HG02610 (cell line): ENCODE results near the gene USP12.
"Not testable (repeated sequence)": the region's sequence is repeated elsewhere in the genome, so short reads cannot be mapped to it uniquely, and the experiment has no call there.

ENCODE experiments used
- ATAC-seq: cut with Tn5 transposase; IDR thresholded peaks from one replicate; pipeline ENCODE4 v1.9.1; 2021; ENCODE audit warnings: mild to moderate bottlenecking, moderate library complexity; ENCODE audit not compliant: unreplicated experiment

The USP12 gene, protein sequence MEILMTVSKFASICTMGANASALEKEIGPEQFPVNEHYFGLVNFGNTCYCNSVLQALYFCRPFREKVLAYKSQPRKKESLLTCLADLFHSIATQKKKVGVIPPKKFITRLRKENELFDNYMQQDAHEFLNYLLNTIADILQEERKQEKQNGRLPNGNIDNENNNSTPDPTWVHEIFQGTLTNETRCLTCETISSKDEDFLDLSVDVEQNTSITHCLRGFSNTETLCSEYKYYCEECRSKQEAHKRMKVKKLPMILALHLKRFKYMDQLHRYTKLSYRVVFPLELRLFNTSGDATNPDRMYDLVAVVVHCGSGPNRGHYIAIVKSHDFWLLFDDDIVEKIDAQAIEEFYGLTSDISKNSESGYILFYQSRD

DNA sequence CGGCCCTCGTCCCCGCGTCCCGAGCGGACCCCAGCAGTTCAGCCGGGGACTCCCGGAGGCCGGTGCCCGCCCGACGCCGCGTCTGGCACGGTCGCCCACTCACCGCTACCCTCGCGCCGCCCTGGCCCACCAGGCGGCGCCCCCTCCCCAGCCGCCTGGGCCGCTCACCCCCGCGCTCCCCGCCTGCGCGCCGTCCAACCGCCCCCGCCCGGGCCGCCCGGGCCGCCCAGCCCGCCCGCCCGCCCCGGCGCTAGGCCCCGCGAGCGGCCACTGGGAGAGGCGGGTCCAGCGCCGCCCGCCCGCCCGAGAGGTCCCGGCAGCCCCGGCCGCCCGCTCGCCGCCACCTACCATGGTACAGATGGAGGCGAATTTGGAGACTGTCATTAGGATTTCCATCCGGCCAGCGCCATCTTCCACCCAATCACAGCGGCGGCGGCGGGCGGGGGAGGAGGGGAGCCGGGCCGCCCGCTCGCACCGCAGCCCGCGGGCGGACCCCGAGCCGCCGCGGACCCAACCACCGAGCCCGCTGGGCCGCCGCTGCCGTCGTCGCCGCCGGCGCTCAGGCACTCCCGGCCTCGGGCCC lies at the start of gene USP12:
USP12 (minus strand) TSS at position 568 of the 583 bp plus-strand sequence; CDS start at position 396, 172 bp downstream.
- ATAC-seq = peak; percentile 18

DNA sequence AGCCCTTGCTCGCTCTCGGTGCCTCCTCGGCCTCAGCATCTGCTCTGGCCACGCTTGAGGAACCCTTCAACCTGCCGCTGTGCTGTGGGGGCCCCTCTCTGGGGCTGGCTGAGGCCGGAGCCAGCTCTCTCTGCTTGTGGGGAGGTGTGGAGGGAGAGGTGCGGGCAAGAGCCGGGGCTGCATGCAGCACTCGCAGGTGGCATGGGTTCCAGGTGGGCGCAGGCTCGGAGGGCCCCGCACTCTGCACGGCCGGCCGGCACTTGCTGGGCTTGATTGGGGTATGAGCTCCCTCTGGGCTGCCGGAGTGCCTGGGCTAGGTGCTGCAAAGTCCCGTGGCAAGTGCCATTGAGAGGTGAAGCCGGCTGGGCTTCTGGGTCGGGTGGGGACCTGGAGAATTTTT lies 48.0 kb upstream of the USP12 start:
- ATAC-seq = no peak

DNA sequence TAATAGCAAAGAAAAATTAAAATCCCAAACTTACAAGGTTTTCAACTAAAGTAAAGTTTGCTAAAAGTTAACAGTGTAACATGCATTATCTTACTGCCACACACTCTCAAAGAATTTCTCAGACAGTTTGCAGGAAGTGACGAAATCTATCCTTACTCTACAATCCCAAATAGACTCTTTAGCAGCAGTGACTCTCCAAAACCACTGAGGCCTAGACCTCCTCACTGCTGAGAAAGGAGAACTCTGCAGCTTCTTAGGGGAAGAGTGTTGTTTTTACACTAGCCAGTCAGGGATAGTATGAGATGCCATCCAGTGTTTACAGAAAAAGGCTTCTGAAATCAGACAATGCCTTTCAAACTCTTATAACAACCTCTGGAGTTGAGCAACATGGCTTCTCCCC lies 47.2 kb upstream of the USP12 start:
- ATAC-seq = not testable (repeated sequence)

DNA sequence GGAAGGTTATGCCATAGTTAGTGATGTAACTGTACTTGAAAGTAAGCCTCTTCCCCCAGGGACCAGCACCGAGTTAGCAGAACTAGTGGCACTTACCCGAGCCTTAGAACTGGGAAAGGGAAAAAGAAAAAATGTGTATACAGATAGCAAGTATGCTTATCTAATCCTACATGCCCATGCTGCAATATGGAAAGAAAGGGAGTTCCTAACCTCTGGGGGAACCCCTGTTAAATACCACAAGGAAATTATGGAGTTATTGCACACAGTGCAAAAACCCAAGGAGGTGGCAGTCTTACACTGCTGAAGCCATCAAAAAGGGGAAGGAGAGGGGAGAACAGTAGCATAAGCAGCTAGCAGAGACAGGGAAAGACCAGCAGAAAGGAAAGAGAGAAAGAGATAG lies 46.2 kb upstream of the USP12 start:
- ATAC-seq = not testable (repeated sequence)

DNA sequence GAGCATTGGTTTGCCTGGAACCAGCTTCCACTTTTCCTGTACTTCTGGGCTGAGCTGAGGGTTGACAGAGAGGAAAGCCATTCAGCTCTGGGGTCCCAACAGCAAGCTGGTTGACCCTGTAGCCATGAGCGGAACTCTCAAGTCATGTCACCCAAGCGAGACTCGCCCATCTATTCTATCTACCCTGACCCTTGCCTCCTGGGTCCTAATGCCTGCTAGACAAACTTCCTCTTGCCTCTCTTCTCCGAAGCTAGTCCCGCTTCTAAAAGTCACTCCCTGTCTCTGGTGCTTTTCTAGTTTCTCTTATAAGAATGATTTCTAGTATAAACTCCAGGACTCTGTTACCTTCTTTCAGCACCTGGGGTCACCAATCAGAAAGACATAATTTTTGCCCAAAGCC lies 41.8 kb upstream of the USP12 start:
- not testable (repeated sequence) for ATAC-seq

DNA sequence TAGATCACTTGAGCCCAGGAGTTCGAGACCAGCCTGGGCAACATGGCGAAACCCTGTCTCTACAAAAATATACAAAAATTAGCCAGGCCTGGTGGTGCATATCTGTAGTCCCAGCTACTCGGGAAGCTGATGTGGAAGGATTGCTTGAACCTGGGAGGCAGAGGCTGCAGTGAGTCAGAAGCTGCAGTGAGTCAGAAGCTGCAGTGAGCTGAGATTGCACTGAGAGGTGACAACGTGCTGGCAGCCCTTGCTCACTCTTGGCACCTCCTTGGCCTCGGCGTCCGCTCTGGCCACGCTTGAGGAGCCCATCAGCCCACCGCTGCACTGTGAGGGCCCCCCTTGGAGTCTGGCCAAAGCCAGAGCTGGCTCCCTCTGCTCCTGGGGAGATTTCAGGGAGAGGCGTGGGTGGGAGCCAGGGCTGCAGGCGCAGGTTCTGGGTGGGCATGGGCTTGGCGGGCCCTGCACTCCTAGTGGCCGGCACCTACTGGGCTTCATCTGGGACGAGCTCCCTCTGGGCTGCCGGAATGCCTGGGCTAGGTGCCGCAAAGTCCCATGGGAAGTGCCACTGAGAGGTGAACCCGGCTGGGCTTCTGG lies 40.3 kb upstream of the USP12 start:
- ATAC-seq = no peak

DNA sequence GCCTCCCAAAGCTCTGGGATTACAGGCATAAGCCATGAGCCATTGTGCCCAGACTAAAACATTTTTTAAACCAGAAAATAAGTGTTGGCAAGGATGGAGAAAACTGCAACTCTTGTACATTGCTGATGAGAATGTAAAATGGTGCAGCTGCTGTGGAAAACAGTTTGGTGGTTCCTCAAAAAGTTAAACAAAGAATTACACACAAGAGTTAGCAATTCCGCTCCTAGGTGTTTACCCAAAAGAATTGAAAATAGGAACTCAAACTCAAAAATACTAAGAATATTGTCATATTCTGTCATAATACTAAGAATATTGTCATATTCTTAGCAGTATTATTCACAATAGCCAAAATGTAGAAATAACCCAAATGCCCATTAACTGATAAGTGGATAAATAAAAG lies 39.7 kb upstream of the USP12 start:
- no peak for ATAC-seq

DNA sequence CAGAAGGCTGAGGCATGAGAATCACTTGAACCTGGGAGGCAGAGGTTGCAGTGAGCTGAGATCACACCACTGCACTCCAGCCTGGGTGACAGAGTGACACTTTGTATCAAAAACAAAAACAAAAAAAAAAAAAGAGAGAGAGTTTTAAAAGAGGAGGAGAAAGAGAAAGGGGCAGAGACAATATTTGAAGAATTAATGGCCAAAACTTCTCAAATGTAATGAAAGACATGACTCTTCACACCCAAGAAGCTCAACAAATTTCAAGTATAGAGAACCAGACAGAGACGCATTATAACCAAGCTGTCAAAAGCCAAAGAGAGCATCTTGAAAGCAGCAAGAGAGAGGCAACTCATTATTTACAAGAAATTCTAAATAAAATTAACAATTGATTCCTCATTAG lies 36.9 kb upstream of the USP12 start:
- no peak for ATAC-seq

DNA sequence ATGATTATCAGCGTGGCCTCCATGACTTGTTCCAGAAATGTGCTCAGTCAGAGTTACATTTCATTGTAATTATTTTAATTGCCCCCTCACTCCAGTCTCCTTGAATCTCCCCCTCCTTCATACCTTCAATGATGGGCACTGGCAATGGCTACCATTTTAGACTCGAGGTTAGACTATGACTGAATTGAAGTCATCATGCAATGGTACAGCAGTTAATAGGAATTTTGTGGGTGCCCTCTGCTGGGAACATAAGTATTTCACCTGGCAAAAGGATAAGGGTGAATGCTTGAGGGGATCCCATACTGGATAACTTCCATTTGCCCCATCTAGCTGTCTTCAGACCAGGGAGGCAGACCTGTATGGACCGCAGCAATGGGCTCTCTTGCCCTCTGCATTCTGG lies 32.2 kb upstream of the USP12 start:
- ATAC-seq = no peak

DNA sequence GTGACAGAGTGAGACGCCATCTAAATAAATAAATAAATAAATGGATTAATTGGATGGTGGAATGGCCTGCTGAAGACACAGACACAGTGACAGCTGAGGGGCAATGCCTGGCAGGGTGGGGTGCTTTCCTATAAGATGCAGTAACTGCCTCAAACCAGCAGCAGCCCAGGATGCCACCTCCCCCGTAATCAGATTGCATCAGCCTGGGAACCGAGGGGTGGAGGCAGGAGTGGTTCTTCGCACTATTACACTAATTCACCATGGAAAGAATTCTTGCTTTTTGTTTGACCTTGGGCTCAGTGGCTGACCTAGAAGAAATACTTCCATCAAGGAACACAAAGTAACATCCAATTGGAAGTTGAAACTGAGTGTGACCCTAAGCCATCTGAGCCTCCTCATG lies 31.6 kb upstream of the USP12 start:
- ATAC-seq = no peak

DNA sequence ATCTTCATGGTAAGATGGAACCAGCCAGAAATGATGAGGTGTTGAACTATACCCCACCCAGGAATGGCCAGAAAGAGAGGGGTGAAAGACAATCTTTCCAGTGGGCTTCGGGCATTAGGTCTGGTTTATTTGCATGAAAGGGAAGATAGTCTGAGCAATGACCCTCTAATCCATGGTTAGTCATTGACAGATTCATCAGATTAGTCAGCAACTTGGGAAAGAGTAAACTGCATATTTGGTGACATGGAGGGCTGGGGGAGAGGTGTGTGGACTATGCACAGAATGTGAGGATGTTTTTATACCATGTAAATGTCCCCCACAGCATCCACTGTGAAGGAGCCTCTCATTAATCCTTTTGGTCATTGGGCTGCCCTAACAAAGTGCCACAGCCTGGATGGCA lies 30.1 kb upstream of the USP12 start:
- ATAC-seq = no peak

DNA sequence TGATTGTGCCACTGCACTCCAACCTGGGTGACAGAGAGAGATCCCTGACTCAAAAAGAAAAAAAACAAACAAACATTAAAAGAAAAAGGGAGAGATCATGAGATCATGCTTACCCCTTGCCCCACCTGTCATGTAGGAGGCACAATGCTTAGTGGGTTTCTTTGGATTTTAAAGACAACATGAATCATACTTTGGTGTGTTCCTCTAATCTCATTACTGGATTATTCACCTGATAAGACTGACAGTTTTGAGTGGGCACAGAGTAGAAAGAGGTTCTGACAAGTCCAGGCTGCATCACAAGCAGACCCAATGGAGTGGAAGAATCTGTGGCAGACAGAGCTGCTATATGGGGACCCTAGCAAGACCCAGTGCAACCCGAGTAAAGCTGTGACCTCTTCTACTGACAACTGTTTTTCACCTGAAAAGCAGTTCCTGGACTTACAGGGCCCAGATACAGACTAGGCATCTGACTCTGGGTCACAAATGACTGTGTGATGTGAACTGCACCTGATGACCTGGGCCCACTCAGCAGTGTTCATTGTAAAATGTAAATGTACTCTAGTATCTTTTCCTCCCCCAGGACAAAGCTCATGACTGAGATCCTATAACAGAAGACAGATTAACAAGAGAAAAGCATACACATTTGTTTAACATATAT lies 28.9 kb upstream of the USP12 start:
- ATAC-seq = no peak

DNA sequence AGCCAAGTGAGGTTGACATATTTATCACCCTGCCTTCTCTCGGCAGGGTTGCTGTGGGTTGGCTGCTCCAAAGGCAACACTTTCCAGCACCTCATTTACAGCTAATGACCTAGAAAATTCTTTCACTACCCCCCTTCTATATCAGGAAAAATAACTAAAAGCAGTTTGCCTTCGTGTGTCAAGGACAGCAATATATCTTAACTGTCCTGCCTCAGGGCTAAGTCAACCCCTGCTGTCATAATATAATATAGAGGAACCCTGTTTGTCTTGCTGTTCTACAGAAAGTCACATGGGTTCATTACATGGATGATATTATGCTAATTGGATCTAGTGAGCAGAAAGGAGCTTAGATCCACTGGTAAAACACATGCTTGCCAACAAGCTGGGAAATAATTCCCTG lies 28.1 kb upstream of the USP12 start:
- no peak for ATAC-seq

DNA sequence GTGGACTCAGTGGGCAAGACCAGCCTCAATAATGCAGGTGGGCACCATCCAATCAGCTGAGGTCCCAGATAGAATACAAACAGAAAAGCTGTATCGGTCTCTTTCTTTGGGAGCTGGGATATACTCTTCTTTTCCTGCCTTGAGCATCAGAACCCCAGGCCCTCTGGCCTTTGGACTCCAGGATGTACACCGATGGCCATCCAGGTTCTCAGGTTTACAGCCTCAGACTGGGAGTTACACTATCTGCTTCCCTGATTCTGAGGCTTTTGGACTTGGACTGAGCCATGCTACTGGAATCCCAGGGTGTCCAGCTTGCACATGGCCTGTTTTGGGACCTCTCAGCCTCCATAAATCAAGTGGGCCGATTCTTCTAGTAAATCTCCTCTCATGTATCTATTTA lies 27.6 kb upstream of the USP12 start:
- ATAC-seq = no peak

DNA sequence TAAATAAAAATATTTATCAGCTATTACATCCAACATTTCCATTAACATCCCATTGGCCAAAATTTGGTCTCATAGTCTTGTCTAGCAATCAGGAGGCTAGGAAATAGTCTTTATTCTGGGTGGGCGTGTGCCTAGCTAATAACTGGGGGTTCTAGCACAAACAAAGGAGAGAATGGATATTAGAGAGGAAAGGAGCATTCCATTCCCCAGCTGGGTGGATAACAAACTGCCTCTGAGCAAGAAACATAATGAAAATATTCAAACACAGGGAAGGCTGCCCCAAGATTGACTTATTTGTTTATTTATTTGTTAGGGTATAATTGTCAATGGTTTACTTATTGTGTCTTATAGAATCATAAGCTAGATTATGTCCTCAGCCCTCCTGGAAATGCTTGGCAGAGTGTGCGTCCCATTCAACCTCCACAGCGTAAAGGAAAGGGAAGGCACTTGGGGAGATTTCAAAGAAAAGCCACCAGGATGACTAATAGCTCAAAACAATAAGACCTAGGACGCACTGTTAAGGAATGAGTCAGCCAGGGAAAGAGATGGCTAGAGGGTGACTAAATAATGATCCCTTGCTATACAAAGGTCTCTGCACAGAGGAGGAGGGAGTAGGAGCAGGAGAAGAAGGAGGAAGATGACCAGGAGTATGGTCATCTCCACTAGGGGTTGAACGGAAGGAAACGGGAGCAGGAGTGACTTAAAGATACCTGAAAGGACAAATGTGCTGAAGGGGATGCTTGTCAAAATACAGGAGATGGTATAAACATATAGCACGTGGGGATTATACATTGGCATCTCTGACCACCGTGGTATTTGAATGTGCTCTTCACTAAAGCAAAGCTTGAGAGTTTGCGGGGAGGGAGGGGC lies 23.5 kb upstream of the USP12 start:
- peak; percentile 63 for ATAC-seq

DNA sequence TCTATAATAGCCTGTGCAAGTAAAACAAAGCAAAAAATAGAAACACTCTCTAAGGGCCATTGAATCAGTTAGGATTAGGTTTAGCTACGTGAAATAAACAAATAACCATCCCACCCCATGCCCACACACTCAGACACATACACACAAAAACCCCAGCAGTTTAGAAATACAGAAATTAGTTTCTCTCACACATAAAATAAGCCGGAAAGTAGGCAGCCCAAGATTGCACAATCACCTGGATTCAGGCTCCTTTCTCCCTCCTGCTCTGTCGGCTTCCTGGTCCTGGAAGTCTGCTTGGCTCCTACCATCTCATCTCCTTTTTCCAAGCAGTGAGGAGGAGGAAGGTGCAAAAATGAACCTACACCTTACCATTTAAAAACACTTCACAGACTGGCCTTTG lies 22.6 kb upstream of the USP12 start:
- no peak for ATAC-seq

DNA sequence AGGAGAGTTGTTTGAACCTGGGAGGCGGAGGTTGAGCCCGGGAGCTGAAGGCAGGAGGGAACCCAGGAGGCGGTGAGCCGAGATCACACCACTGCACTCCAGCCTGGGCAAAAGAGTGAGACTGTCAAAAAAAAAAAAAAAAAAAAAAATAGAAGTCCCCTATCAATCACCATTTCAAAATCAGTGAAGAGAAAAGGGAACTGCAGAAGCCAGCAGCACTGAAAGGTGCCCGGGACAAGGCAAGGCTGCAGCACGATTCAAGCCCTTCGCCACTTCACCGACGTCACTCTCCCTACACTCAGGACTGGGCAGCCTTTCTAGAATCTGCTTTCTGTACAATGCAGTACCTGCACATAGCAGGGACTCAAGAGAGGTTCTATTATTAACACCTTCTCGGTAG lies 21.9 kb upstream of the USP12 start:
- no peak for ATAC-seq

DNA sequence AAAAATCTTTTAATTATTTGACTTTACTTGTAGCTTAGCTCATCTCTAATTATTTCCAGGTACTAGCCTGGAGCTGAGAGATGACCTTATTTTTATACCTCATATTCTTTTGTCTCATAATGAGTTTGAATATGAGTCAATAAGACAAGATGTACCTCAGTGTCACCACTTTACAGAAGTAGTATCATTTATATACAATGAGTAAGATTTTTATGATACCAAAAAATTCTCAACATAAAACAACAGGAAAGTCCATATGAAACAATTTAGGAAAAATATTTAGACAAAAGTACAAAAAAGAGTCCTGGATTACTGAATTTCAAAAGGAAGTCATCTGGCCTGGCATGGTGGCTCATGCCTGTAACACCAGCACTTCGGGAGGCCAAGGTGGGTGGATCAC lies 21.4 kb upstream of the USP12 start:
- ATAC-seq = no peak

DNA sequence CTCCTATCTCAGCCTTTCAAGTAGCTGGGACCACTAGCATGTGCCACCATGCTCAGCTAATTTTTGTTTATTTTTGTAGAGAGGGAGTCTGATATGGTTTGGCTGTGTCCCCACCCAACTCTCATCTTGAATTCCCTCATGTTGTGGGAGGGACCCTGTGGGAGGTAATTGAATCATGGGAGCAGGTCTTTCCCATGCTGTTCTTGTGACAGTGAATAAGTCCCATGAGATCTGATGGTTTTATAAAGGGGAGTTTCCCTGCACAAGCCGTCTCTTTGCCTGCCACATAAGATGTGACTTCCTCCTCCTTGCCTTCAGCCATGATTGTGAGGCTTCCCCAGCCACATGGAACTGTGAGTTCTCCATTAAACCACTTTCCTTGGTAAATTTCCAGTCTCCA lies 20.8 kb upstream of the USP12 start:
- ATAC-seq = not testable (repeated sequence)

DNA sequence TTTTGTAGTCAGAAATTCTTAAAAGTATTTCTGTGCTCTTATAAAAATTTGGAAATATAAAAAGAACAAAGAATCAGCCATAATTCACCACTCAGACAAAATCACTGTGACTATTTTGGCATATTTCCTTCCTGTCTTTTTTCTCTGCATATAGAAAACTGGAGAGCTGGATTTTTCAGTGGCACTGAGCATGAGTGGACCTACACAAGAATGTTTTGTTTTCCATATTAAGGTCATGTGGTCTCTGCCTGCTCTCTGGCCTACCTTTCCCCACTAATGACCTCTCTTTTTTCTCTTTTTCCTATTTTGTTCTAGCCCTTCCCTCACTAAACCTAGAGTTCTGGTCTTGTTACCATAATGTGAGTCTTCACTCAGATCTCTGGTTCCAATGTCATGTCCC lies 17.6 kb upstream of the USP12 start:
- ATAC-seq = no peak

DNA sequence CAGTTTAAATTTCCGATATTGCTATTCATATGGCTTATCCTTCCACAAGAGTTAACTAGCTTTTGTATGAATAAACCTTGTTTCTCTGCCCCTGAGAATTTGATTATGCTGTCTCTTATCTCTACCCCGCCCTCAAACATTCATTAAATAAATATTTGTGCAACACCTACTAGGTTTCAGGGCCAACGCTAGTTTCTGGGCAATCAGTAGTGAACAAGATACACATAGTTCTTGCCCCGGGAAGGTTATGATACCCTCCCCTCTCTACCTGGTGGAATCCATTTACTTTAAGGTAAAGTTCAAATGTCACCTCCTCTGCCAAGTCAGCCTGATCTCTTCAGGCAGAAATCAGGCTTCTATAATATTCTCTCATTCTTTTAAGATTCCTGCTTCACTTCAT lies 16.6 kb upstream of the USP12 start:
- ATAC-seq = no peak
